Activated effector memory CD4-positive, alpha-beta T cell treated with anti-CD3 and anti-CD28 coated beads, Interleukin-2, amount 50 U/mL, for 16 hours (primary cell): ENCODE measurements around the gene ADM.

Experiments used
- DNase-seq: peaks from one replicate; pipeline ENCODE4 v3.0.0-alpha.2; 2020

ADM gene

GRCh38 chr11:10310301-10310841 is 5.5 kb downstream of the ADM start:
- no peak for DNase-seq

GRCh38 chr11:10311802-10312201 is 6.9 kb downstream of the ADM start:
- DNase-seq, result no peak

DNA sequence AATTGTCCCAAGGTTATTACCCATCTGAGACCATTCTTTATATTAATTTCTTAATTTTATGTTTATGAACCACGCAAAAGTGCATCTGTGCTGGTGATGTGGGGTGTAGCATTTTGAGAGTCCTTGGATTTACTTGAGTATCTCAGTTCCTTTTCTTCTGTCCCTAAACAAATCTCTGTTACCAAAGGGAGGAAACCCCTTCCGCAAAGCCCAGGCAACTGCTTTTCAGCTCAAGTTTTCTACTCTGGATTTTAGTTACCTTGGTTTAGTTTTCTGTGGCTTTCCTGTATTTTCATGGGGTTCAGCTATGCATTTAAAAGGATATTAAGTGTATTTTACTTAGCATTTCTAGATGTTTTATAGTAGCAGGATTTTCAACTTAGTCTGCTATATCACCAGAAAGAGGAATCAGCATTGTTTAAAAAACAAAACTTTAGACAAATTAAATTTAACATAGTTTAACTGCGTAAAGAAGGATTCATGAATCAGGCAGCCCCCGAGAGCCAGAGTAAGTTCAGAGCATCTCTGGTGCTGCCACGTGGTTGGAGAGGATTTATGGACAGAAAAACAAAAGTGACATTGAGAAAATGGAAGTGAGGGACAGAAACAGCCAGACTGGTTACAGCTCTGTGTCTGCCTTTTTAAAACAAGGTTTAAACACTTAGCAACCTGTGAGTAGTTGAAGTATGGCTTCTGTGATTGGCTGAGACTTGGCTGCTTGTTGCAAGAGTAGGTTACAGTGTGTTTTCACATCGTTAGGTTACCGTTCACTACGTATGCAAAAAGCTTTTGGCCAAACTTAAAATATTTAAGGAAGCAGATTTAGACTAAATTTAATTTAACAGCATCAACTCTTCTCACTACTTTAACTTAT is 9.6 kb downstream of the ADM start:
- DNase-seq, result no peak

- no peak for DNase-seq
Observed at GRCh38 chr11:10315083-10315482, 10.2 kb downstream of the ADM start.

DNA sequence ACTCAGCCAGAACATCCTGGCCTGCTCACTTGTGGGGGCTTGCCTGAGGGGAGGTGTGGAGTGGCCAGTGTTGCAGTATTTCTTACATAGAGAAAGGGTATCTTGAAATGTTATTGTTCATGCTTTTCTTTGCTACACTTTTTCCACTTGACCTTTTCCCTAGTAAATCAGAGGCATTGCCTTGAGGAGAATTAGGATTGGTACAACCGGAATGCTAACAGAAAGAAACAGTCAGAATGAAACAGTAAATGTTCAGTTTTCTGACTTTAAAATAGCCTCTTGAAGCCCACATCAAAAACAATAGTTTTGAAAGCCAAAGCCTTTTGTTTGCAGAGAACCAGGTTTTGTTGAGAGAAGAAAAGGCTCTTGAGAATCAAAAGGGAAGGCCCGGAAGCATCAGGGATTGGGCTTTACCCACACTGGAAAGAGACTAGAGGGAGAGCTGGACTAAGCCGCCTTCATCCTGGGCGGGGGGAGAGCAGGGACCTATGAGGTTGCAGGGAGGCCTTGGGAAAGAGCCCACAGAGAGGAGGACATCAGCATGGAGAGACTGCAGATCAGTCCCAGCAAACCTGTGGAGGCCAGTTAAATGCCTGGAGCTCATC is 12.4 kb downstream of the ADM start:
- DNase-seq, result no peak

- DNase-seq, result no peak
Observed at GRCh38 chr11:10317776-10318526, 13.1 kb downstream of the ADM start.

GRCh38 chr11:10318527-10318802 is 13.6 kb downstream of the ADM start:
- DNase-seq, result no peak

GRCh38 chr11:10319702-10320558 is 15.1 kb downstream of the ADM start:
- DNase-seq, result no peak

DNA sequence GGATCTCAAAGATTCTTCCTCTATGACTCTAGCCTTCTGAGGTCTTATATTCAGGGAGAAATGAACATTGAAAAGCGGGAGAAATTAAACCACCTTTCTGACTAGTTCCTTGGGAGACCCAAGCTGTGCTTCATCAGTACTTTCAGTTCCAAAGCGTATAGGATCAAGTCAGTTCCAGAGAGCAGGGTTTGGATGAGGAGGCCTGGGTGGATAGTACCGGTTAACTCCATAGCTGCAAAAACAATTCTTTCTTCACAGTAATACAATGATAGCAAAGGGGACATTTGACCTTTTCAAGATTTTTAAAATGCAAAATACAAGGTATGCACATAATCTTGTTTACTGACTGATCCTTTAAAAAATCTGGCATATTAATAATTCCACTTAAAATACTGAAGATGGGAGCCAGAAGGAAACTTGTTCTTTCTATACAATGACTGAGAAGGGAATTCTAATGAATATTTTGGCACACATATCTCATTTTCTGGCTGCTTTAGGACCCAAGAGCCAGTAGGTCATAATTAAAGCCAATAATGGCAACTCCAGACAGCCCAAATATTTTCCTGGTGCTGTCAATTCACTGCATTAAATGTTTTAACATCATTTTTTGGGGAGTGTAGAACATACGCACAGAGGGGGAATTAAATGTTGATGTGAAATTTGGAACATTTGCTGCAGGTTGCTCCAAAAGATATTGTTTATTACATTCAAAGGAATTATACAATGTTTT is 16.0 kb downstream of the ADM start:
- no peak for DNase-seq

GRCh38 chr11:10322401-10322800 is 17.5 kb downstream of the ADM start:
- no peak for DNase-seq

- peak; percentile 74 for DNase-seq
Observed at GRCh38 chr11:10322830-10323792, 18.2 kb downstream of the ADM start.

GRCh38 chr11:10323793-10324170 is 18.9 kb downstream of the ADM start:
- DNase-seq, result no peak

DNA sequence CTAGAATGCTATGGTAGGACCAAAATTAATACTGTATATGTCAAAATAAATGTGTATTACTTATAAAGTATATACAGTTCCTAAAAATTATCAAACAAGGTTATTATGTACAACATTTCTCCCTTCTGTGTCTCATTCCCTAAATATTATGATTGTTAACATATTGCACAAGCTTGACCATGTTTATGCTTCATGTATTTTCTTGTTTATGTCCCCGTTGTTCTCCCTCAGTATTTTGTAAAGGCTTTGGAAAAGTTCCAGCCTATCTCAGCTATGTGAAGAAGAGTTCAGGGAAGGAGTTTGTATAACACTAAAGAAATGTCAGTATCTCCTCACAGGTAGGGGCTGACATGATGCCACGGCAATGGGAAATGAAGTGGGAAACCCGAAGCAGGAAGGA is 19.6 kb downstream of the ADM start:
- no peak for DNase-seq

DNA sequence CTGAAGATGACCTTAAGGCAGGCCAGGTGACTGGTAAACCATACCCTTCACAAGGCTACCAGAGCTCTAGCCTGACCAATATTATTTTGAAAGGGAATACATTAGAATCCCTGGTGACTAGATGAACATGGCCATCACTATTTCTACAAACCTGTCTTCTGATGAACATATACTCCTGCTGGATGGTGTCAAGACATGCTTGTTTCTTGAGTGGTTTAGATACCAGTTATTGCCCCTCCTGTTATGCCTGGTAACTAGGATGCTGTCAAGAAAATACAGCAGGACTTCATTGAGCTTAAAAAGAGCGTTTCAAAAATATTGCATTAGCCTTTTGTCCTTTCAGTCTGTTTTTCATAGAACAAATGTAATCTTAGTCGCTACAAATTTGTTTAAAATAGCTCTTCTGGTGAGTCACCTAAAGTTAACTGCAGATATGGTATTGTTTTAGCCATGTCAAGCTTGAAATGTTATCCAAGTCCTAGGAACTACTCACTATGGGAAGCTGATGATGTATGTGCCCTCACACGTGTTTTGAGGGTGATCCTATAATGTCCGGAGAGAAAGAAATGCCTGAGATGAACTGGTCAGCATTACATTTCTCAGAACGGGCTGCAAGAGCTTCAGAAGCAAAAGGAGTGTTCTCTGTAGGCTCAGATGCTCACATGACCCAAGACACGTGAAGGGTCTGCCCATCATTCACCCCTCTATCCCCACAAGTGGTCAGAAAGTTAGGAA is 20.6 kb downstream of the ADM start:
- no peak for DNase-seq

DNA sequence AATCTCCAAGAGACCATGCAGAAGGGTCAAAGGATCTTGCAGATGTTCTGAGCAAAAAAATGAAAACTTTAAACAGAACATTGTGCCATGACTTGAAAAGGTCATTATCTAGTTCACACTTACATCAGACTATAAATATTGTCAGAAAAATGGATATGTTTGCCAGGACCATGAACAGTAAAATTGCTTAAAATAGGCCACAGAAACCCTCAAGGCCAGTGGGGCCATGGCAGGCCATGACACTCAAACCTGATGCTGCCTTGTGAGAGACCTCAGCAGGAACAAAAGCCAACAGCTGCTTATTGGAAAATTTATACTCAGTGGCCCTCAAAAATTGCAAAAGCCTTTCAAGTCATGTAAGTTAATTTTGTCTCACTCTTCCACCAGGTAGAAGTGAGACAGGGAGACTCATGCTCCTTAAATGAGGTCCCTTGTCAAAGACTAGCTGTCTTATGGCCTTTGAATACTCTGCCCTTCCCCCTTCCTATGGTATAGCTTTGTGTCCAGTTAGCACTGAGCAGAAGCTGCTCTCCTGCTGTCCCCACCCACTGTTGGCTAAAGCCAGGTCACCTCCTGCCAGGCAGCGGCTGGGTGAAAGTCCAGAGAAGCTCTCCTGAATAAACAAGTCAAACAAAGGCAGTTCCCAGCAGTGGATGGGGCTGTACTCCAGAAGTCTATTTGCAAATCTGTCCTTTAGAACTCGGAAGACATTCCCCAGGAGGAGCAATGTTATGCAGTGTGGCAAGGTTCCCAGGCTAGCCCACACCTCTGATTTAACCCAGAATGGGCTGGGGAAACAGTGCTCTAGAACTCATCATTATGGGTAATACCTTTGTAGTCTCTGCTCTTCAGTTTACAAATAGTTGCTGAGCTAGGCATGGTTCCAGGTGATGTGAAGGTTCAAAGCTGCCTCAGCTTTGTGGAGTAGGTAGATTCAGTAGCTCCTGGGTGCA is 21.4 kb downstream of the ADM start:
- no peak for DNase-seq

DNA sequence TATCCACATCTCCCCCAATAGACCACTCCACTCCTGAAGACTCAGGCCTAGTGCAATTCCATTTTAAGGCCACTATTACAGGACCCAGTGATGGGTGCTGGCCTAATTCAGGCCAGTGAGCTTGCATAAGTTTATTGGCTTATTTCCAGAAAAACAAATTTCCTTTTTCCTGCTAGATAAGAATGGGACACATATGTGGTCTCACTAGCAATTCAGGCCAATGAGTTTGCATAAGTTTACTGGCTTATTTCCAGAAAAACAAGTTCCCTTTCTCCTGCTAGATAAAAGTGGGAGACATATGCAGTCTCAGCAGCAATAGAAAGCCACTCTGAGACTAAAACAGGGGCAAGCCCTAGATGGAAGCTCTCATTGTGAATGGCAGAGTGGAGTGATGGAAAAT is 22.4 kb downstream of the ADM start:
- DNase-seq, result no peak

DNA sequence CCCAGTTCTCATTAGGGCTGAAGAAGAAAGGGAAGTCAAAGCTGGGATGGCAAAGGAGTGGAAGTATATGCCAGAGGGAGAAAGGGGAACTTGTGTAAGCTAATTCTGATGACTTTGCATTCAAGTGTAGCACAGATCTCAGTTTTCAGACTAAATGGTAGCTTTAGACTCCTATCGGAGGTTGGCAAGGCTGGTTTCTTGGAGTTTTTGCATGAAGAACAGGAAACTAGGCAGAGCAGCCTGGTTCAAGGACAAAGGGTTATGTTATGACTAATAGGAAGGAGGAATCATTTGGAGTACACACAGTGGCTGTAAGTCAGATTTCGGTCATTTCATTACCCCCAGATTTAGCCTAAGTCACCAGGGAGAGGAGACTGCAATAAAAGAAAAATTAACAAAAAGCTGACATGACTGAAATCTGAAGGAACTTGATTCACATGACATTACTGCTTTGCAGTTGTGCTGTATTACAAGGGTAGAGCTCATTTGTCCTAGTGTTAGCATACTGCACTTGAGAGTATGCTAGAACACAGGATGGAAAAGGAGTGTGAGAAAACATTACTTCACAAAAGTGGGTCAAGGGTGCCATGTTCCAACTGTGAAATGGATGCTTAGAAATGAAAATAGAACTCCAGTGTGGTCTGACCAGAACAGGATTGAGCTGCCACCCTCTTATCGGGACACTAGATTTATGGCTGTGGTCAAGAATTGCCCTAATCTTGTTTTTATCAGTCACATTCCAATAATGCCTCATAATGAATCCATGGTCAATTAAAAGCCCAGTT is 23.6 kb downstream of the ADM start:
- no peak for DNase-seq

- no peak for DNase-seq
Observed at GRCh38 chr11:10329356-10329755, 24.5 kb downstream of the ADM start.
